ENCODE measurements around the gene SESN2.

- TF ChIP-seq POLR2AphosphoS5 (IDR thresholded peaks at IDR 0.05) = no peak
- no peak for TF ChIP-seq POLR2A (IDR thresholded peaks at IDR 0.05)
- TF ChIP-seq EP300 (IDR thresholded peaks at IDR 0.05) = no peak
Measured at GRCh38 chr1:28329395-28330153, 70.3 kb downstream of the SESN2 start.

Measured in sigmoid colon (tissue), 4 donors.